CD14-positive monocyte (primary cell): ENCODE measurements around the gene AQP9. TPM values are rescaled to one million over a fixed set of nuclear protein-coding genes. Genes with fewer than 3 reads are reported as not detected.

ENCODE experiments used
- DNase-seq, 3 donors: peaks; one replicate each; pipeline ENCODE4 v3.0.0-alpha.2; 2011 to 2022
- H2AFZ ChIP-seq: 2 replicates; pipeline ENCODE4 v1.6.0; 2012; ENCODE audit warnings: mild to moderate bottlenecking, low read depth, low read length, inconsistent platforms; ENCODE audit not compliant: insufficient read depth, poor library complexity, severe bottlenecking
- H3K27ac ChIP-seq, 2 donors: 1 replicate in 1 of 2; 2 replicates in 1 of 2; pipeline ENCODE4 v1.5.1; 2012 to 2013; ENCODE audit warnings: low read length in 2 of 2, control low read depth in 1 of 2, inconsistent platforms in 1 of 2, low read depth in 1 of 2, mild to moderate bottlenecking in 1 of 2
- H3K27me3 ChIP-seq, 2 donors: one replicate each; pipeline versions ENCODE4 v1.6.0 to v1.6.1; 2011 to 2013; ENCODE audit warnings: low read length in 2 of 2; ENCODE audit not compliant: control insufficient read depth in 2 of 2, insufficient read depth in 2 of 2
- H3K36me3 ChIP-seq, 2 donors: replicated peaks in 1 of 2; 1 replicate in 1 of 2; 2 replicates in 1 of 2; pipeline versions ENCODE4 v1.5.1 to v1.6.1; 2012 to 2013; ENCODE audit warnings: low read length in 2 of 2, control low read depth in 1 of 2, inconsistent platforms in 1 of 2, mild to moderate bottlenecking in 1 of 2; ENCODE audit not compliant: insufficient read depth in 2 of 2, control insufficient read depth in 1 of 2
- H3K4me1 ChIP-seq, 2 donors: 1 replicate in 1 of 2; 2 replicates in 1 of 2; pipeline versions ENCODE4 v1.5.1 to v1.6.1; 2012 to 2013; ENCODE audit warnings: low read length in 2 of 2, control low read depth in 1 of 2, inconsistent platforms in 1 of 2, mild to moderate bottlenecking in 1 of 2, moderate library complexity in 1 of 2; ENCODE audit not compliant: insufficient read depth in 2 of 2, control insufficient read depth in 1 of 2
- H3K4me2 ChIP-seq: replicated peaks from 2 replicates; pipeline ENCODE3; 2012; ENCODE audit warnings: low read length, moderate library complexity, mild to moderate bottlenecking; ENCODE audit not compliant: poor library complexity, severe bottlenecking; ENCODE audit errors: extremely low read depth
- H3K4me3 ChIP-seq, 3 experiments: fragments of 200-600 bp in 1 of 3; sonication (generic) in 1 of 3; replicated peaks in 1 of 3; 1 replicate in 2 of 3; 2 replicates in 1 of 3; pipeline ENCODE4 v1.5.1; 2011 to 2013; ENCODE audit warnings: low read length in 3 of 3, mild to moderate bottlenecking in 3 of 3, control low read depth in 2 of 3, low read depth in 2 of 3, inconsistent platforms in 1 of 3, moderate library complexity in 1 of 3
- H3K79me2 ChIP-seq: 2 replicates; pipeline ENCODE4 v1.6.0; 2012; ENCODE audit warnings: mild to moderate bottlenecking, control low read depth, inconsistent platforms, low read length, moderate library complexity; ENCODE audit not compliant: insufficient read depth
- H3K9ac ChIP-seq: 2 replicates; pipeline ENCODE4 v1.6.0; 2017; ENCODE audit warnings: low read length, mild to moderate bottlenecking; ENCODE audit not compliant: insufficient read depth, poor library complexity, severe bottlenecking
- H3K9me3 ChIP-seq, 2 donors: replicated peaks in 1 of 2; 1 replicate in 1 of 2; 2 replicates in 1 of 2; pipeline versions ENCODE4 v1.5.1 to v1.6.1; 2012 to 2013; ENCODE audit warnings: low read length in 2 of 2, control low read depth in 1 of 2; ENCODE audit not compliant: control insufficient read depth in 1 of 2, insufficient read depth in 1 of 2
- H4K20me1 ChIP-seq: 2 replicates; pipeline ENCODE4 v1.6.0; 2012; ENCODE audit warnings: mild to moderate bottlenecking, low read length, control low read depth, moderate library complexity; ENCODE audit not compliant: insufficient read depth
- H3K27ac Mint-ChIP-seq, 7 donors: one replicate each; pipeline ENCODE4 v1.8.0; 2020; ENCODE audit warnings: mild to moderate bottlenecking in 7 of 7, mixed read lengths in 7 of 7, moderate library complexity in 6 of 7, inconsistent platforms in 2 of 7
- H3K27me3 Mint-ChIP-seq, 3 donors: one replicate each; pipeline ENCODE4 v1.8.0; 2021 to 2022; ENCODE audit warnings: low read depth in 3 of 3, mild to moderate bottlenecking in 3 of 3, mixed read lengths in 3 of 3, moderate library complexity in 3 of 3, inconsistent platforms in 1 of 3
- H3K36me3 Mint-ChIP-seq, 2 donors: one replicate each; pipeline ENCODE4 v1.8.0; 2020; ENCODE audit warnings: mixed read lengths in 2 of 2, inconsistent platforms in 1 of 2, mild to moderate bottlenecking in 1 of 2
- H3K4me1 Mint-ChIP-seq: one replicate; pipeline ENCODE4 v1.8.0; 2020; ENCODE audit warnings: mild to moderate bottlenecking, mixed read lengths
- H3K4me3 Mint-ChIP-seq, 2 donors: one replicate each; pipeline ENCODE4 v1.8.0; 2020; ENCODE audit warnings: mild to moderate bottlenecking in 2 of 2, mixed read lengths in 2 of 2, moderate library complexity in 1 of 2
- H3K9me3 Mint-ChIP-seq, 7 donors: one replicate each; pipeline ENCODE4 v1.8.0; 2020 to 2022; ENCODE audit warnings: mixed read lengths in 7 of 7, mild to moderate bottlenecking in 6 of 7, moderate library complexity in 6 of 7, inconsistent platforms in 2 of 7
- WGBS: methylation state at CpG from one replicate; pipeline ENCODE4 v1.1.5; 2013; ENCODE audit warnings: missing lambda C conversion rate; ENCODE audit not compliant: insufficient coverage; 5-methylcytosine and 5-hydroxymethylcytosine counted together
- intact Hi-C, 2 donors: fragments of 100-400 bp; cut with micrococcal nuclease; formaldehyde crosslinking; loops; one replicate each; pipeline versions ENCODE4 v1.15.0 to v1.15.1; 2023
- polyA plus RNA-seq, 3 donors: library from polyadenylated mRNA; depleted of rRNA in 1 of 3; unstranded in 2 of 3; stranded (reverse) in 1 of 3; fragments of 300-500 nt in 2 of 3; fragments of >200 nt in 1 of 3; fragmentation: Illumina TruSeq in 2 of 3; gene quantifications; 1 replicate in 2 of 3; 2 replicates in 1 of 3; pipeline ENCODE4 v1.2.3, GENCODE V29; 2012 to 2021
- TF ChIP-seq, protein P1 (sequence below): fragments of 200-600 bp; IDR thresholded peaks from one replicate; pipeline ENCODE4 v1.8.0; 2022; ENCODE audit warnings: antibody characterized with exemption, mild to moderate bottlenecking

Gene AQP9
- polyA plus RNA-seq, 3 donors = 35.6 to 141 (median 112) TPM

DNA sequence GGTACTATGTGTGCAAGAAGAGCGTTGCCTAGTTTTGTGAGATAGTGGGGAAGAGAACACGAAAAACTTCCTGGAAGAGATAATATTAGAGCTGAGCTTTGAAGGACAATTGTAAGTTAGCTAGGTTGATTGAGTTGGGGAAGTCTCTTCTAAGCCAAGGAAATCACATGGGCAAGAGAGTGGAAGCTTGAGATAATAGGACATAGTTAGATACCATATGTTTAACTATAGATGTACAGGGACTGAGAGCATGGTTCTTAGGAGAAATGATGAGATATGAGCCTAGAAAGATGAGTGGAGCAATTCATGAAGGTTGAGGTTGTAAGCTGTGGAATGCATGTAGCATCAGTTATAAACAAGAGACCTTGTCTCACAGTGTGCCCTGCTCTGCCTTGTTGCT lies 30.1 kb upstream of the AQP9 start:
- intact Hi-C loops = no loop called here
- H2AFZ ChIP-seq = no peak overlapping the region
- no peaks in the 10 kb centered on the region for H3K4me1 ChIP-seq
- no peak overlapping the region for H3K4me2 ChIP-seq
- H3K27ac ChIP-seq = no peak overlapping the region
- no peak for DNase-seq
- no peaks in the 10 kb centered on the region for H3K36me3 Mint-ChIP-seq
- no peaks in the 10 kb centered on the region for H3K36me3 ChIP-seq
- H3K79me2 ChIP-seq = no peaks in the 10 kb centered on the region
- 94% methylated on average over 2 of the region's 2 CpGs for WGBS
- H3K9ac ChIP-seq = no peak overlapping the region
- no peaks in the 10 kb centered on the region for H4K20me1 ChIP-seq
- H3K4me3 ChIP-seq = no peak overlapping the region
- no peaks in the 10 kb centered on the region for H3K9me3 ChIP-seq
- H3K27ac Mint-ChIP-seq = no peak overlapping the region
- no peaks in the 10 kb centered on the region for H3K4me1 Mint-ChIP-seq
- H3K27me3 Mint-ChIP-seq = peaks cover 2 to 7% (median 6%) of the 10 kb centered on the region in 3 donors
- H3K27me3 ChIP-seq = peaks cover 5 to 9% of the 10 kb centered on the region in 2 donors
- no peak overlapping the region for H3K4me3 Mint-ChIP-seq
- TF ChIP-seq, protein P1, sequence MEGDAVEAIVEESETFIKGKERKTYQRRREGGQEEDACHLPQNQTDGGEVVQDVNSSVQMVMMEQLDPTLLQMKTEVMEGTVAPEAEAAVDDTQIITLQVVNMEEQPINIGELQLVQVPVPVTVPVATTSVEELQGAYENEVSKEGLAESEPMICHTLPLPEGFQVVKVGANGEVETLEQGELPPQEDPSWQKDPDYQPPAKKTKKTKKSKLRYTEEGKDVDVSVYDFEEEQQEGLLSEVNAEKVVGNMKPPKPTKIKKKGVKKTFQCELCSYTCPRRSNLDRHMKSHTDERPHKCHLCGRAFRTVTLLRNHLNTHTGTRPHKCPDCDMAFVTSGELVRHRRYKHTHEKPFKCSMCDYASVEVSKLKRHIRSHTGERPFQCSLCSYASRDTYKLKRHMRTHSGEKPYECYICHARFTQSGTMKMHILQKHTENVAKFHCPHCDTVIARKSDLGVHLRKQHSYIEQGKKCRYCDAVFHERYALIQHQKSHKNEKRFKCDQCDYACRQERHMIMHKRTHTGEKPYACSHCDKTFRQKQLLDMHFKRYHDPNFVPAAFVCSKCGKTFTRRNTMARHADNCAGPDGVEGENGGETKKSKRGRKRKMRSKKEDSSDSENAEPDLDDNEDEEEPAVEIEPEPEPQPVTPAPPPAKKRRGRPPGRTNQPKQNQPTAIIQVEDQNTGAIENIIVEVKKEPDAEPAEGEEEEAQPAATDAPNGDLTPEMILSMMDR = no peak
- peaks cover 0 to 2% (median 0%) of the 10 kb centered on the region in 7 donors for H3K9me3 Mint-ChIP-seq

DNA sequence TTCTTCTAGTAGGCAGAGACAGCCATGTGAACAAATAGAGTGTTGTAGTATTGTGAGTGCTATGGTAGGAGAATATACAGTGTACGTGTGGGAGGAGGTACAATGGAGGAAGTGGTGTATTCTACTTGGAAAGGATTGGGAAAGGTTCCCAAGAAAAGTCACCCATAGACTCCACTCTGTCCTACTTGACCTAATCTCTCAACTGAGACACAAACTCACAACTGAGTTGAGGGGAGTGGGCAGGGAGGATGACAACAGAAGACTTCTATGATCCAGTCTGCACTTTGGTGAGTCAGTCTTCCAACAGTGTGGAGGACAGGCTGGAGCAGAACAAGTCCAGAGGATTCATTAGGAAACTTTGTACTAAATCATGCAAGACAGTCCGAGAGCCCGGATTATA lies 28.8 kb upstream of the AQP9 start:
- Mint-ChIP-seq H3K27ac (no peak overlapping the region), H3K4me3 (no peak overlapping the region), H3K9me3 (peaks cover 0 to 2% (median 0%) of the 10 kb centered on the region in 7 donors), H3K36me3 (no peaks in the 10 kb centered on the region), H3K4me1 (no peaks in the 10 kb centered on the region), H3K27me3 (peaks cover 2 to 6% (median 3%) of the 10 kb centered on the region in 3 donors)
- H3K4me1 ChIP-seq = no peaks in the 10 kb centered on the region
- DNase-seq = no peak
- WGBS = 95% methylated on average over 2 of the region's 3 CpGs
- no peak overlapping the region for H2AFZ ChIP-seq
- H3K36me3 ChIP-seq = no peaks in the 10 kb centered on the region
- no peak overlapping the region for H3K27ac ChIP-seq
- no peak overlapping the region for H3K4me2 ChIP-seq
- peaks cover 5 to 7% of the 10 kb centered on the region in 2 donors for H3K27me3 ChIP-seq
- H3K9me3 ChIP-seq = no peaks in the 10 kb centered on the region
- no peaks in the 10 kb centered on the region for H4K20me1 ChIP-seq
- no peak overlapping the region for H3K4me3 ChIP-seq
- TF ChIP-seq, protein P1 = no peak
- H3K9ac ChIP-seq = no peak overlapping the region
- H3K79me2 ChIP-seq = no peaks in the 10 kb centered on the region
- intact Hi-C loops = no loop called here
